CD1c-positive myeloid dendritic cell (primary cell): ENCODE results near the gene CLIC1.

Experiments used
- DNase-seq: peaks from one replicate; pipeline ENCODE4 v3.0.0-alpha.2; 2016; ENCODE audit errors: extremely low spot score

The CLIC1 gene

DNA sequence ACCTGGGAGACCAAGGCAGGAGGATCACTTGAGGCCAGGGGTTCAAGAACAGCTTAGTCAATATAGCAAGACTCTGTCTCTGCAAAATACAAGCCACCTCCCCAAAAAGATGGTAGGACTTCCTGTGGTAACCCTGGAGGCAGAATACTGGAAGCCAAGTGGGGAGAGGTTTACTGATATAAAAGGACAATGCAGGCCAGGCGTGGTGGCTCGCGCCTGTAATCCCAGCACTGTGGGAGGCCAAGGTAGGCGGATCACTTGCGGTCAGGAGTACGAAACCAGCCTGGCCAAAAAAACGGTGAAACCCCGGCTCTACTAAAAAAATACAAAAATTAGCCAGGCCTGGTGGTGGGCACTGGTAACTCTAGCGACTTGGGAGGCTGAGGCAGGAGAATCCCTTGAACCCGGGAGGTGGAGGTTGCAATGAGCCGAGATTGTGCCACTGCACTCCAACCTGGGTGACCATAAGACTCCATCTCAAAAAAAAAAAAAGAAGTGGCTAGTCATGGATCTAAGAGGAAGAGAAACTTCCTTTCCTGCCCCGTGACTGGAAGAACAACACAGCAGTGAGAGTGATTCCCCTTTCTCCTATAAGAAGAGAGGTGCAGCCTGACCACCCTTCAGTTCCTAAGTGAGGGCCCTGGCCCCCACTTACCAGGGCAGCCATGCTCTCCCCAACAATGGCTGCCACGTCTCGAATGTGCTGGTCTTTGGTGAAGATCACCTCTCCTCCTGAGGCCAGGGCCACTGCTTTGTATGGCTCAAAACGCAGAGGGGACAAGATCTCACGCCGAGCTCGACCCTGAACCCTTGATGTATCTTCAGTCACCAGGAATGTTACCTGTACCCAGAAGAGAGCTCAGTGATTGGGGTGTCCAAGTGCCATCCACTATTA, 32.3 kb upstream of the CLIC1 start:
- peak; percentile 87 for DNase-seq

DNA sequence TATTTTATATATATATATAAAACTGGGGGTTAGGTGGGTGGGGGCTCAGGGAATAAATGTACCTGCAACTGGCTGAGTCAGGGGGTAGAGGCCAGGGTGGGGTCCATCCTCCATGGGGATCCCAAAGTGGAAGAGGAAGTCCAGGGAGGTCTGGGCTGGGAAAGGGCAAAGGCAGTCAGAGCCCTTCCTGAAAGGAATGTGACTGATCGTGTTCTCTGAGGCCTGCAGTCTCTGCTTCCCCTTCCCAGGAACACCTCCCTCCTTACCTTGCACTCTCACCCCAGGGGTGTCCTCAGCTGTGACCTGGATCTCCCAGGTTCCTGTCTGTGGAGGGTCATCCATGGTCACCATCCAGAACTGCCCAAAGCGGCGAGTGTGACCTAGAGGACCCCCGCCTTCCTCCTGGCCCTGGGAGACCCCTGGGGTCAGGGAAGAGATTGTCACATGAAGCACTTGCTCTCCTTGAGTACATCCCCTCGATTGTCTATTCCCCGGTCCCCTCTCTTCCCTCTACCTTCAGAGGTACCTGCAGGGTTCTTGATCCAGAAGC, 30.8 kb upstream of the CLIC1 start:
- peak; percentile 25 for DNase-seq

DNA sequence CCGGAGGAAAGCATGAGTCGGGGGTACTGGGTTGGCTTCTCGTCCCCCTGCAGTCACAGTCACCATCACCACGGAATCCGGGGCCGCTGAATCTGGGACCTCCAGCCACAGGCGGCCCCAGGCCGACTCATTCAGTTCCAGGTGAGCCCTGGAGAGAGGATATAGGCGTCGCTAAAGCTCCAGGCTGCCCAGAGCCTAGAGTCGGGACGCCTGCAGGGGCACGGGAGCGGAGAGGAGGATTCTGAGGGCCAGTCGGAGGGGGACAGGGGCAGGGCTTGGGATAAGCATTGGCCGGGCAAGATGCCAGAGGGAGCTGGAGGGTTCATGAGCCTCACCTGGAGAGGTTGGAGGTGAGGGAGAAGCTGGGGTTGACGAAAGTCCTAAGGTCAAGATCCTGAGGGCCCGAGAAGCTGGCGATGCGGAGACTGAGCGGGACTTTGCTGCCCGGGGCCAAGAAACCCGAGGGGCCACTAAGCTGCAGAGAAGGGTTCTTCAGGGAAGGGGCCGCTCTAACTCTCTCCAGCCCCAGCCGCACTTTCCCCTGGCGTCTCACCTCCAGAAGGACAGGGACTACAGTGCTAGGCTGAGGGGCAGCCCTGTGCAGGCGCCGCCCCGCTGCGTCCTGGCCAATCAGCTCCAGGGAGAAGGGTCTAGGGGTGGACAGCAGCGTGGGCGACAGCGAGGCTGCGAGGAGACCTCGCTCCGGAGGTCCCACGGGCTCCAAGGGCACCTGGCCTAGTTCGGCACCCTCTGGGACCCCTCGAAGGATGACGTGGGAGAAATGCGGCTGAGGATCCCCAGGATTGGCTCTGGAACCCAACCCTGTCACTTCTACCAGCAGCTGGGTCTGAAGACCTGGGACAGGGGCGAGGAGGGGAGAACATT, 29.8 kb upstream of the CLIC1 start:
- no peak for DNase-seq

DNA sequence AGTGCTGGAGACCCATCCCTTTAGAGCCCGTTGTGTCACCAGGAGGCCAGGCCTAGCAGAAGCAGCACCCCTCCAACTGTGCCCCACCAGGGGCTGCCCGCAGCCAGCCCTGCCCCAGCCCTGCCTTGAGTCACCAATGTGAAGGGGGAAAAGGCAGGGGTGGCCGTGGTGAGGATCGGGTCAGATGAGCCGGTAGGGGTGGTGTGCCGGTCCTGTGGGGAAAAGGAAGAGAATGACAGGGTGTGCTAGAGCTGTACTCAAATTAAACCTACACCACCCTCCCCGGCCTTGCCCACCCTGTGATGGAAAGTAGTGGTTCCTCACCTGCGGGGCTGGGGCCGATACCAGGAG, 29.2 kb upstream of the CLIC1 start:
- DNase-seq = no peak

DNA sequence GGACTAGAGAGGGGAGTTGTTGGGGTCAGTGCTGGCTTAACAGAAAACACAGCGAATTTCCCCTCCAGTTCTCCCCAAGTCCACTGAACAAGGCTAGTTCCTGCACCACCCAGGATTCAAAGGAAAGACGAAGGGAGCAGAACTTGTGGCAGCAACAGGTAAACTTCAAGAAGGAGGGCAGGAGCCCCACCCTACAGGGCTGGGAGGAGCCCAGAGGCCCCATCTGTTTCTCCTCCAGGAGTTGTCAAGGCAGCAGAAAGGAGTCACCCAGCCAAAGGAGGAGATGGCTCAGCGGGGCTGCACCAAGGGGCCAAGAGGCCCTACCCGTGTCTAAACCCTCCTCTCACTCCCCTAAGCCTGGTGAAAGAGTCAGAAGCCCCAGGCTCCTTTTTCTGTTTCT, 27.9 kb upstream of the CLIC1 start:
- no peak for DNase-seq

DNA sequence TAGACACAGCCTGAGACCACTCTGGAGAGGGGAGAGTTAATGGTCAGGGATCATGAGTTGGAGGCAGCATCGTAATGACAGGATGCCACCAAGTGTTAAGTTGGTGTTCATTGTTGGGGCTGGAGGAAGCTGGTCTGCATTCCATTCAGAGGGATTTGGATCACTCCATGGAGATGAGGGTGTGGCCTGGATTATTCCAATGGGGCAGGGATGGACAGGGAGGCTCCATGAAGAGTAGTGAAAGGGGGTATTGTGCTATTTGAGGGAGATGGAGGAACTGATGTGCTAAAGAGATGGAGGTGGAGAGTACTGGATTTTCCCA, 27.2 kb upstream of the CLIC1 start:
- DNase-seq = no peak

DNA sequence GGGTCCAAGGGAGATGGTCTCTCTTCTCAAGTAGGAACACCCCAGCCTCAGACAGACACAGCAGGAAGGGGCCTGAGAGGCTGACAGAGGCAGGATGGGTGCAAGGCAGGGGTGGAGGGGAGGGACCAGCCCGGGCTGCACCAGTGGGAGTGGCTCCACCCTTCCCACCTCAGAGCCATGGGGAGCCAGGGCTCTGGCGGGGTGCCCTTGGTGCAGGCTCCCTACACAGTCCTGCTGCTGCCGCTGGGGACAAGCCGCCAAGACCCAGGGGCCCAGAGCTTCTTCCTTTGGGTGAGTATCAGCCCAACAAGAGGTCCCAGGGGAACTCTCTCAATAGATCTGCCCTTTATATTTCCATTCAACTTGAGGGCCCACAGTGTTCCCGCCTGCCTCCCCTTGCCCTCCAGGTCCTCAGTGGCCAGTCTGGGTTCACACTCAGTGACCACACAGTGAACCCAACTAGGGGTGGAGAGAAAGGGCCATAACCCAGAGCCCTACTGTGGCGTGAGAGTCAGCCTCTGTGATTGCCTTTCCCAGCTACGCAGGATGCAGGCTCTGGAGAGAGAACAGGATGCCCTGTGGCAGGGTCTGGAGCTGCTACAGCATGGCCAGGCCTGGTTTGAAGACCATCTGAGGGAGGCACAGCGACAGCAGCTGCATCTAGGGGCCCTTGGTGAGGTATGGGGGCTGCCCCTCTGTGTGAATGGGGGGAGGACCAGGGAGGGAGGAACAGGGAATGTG, 26.7 kb upstream of the CLIC1 start:
- DNase-seq = no peak

DNA sequence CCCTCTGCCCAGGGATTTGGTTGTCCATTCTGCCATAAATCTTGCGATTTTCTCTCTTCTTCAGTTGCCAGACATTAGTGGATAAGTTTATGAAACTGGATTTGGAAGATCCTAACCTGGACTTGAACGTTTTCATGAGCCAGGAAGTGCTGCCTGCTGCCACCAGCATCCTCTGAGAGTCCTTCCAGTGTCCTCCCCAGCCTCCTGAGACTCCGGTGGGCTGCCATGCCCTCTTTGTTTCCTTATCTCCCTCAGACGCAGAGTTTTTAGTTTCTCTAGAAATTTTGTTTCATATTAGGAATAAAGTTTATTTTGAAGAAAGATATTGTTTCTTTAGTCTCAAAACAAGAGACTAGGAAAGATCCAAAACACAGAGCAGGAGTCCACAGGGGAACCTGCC, 26.0 kb upstream of the CLIC1 start, which contains the start of gene SAPCD1:
Gene SAPCD1 (plus strand): TSS at position 301 of the 400 bp plus-strand sequence. CDS start 399 bp downstream, outside the sequence.
- DNase-seq = no peak

DNA sequence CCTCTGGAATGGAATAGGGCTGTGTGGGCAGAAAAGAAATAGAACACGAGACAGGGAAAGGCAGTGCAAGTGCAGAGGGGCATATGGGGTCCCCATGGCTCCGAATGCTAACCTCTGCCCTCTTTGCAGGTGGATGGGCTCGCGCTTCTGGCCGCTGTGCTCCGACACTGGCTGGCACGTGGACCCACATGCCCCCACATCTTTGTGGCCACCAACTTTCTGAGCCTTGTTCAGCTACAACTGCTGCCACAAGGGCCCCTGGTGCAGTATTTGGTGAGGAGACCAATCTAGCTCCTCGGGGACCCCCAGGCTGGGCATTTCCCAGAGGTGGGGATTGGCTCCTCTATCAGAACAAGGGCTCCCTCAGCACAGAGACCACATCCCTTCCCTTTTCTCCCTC, 25.0 kb upstream of the CLIC1 start:
- no peak for DNase-seq

DNA sequence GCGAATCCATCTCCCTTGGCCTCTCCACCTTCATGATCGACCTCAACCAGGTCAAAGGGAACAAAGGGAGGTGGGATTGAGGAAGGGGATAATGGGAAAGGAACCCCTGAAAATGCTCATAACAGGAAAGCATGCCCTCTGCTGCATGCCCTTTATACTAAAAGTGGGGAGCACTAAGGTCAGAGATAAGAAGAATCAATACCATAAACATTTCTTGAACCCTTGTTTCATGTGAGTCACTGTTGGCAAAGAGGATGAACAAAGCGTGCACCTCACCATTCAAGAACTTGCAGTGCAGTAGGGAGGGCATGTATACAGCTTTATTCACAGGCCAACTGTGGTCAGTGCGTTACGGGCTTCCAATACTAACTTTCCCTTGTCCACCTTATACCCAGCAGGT, 24.5 kb upstream of the CLIC1 start:
- DNase-seq = no peak

DNA sequence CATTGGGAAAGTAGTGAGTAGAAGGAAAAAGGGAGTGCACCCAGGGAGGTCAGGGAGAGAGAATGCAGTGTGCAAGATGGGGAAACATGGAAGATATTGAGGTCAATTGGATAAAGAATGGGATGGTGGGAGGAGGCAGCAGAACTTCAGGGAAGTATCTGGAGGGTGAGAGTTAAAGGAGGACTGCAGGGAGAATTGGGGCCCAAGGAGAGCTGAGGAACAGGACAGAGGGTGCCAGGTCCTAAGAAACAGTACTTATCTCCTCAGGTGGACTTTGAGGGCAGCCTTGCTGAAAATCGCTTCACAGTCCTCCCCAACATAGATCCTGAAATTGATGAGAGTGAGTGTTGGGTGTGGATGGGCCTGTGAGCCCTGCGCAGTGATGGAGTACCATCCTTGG, 22.0 kb upstream of the CLIC1 start:
- no peak for DNase-seq

DNA sequence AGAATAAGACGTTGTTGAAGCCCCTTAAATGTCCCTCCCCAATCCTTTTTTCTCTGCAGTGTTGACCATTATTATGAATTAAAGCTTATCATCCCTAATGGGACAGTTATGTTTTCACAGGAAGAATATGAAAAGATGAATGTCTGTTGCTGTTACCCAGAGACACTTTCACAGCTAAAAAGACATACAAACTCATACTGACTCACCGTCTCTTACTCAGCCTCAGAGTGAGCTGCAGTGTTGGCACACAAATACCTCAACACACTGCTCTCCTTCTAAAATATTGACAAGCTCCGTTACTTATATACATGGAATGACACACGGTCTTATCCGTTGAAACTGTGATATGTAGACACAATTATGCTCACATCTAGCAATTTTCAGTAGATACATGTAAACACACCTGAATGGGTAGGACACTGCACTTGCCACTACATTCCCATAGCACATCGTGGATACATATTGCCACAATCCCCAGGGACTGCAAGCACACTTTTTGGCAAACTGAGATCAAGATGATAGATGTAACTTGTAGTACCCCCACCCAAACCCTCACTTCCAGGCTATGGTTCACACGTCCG, 16.5 kb upstream of the CLIC1 start:
- DNase-seq = no peak

DNA sequence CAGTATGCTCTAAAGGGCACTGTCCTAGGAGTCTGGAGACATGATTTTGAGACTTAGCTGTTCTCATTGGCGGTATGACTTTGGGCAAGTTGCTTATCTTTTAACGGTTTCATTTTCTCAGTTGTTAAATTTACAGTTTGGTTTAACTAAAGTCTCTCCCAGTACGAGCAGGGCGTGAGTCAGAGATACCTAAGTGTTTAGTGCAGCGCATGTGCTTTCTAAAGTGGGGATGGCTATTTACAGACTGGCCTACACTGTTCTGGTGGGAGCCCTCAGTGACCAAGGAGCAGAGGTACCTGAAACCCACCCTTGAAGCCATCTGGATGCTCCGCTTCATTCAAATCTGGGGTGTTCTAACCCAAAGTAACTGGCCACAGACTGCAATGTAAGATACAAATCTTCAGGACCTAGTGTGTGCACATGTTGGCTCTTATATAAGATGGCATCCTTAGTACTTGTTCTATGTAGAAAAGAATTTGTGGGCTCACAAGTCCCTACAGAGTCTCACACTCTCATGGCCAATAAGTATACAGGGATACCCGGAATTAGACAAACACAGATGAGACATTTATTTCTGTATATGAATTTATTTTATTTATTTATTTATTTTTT, 14.2 kb upstream of the CLIC1 start:
- DNase-seq = no peak

DNA sequence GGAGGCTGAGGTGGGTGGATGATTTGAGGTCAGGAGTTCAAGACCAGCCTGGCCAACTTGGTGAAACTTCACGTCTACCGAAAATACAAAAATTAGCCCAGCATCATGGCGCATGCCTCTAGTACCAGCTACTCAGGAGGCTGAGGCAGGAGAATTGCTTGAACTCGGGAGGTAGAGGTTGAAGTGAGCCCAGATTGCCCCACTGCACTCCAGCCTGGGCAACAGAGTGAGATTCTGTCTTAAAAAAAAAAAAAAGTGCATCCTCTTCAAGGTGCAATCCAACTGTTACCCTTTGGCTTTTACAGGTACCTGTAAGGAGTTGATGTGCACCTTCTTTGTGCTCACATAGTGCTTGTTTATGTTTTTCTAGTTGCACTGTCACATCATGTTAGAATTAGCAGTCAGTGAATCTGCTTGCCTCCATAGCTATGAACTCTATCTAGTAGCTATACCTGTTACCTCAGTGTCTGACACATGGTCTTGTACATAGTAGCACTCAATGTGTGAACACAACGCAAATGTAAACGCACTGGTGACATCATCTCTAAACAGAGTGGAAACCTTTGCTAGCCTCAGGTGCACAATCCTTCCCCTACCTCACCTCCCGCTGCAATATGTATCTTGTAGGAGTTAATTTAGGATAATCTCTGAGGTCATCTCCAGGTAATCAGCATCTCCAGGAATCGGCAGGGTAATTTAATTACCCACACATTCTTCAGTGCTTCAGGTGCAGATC, 13.1 kb upstream of the CLIC1 start:
- no peak for DNase-seq

DNA sequence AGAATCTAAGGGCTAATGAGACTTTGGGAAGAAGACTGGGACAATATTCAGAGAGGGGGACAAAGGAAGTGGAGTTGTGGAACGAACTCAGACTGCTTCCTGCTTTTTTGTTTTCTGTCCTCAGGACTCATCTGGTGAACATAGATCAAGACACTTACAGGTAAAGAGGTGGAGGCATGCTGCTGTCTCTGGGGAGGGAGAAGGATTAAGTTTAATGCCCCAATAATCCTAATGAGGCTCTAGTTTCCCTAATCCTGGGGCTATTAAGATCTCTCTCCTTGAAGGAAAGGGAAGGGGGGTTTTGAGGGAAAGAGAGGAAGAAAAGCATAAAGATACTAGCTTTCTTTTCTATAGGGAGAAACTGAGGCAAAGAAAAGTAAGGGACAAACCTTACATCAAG, 8.1 kb upstream of the CLIC1 start:
- no peak for DNase-seq

DNA sequence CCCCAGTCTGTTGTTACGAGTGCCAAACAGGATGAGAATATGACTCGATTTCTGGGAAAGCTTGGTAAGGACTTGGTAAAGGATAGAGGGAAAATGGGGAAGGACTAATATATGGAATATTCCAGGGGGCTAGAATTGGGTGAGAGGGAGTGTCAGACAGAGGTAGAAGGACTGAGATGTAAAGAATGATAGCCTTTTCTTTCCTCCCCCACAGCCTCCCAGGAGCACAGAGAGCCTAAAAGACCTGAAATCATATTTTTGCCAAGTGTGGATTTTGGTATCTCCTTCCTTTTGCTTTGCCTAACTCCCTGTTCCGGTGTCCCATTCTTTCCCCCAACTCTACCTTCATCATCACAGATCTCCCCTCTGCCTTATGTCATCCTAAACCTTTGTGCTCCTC, 6.6 kb upstream of the CLIC1 start:
- DNase-seq = no peak

DNA sequence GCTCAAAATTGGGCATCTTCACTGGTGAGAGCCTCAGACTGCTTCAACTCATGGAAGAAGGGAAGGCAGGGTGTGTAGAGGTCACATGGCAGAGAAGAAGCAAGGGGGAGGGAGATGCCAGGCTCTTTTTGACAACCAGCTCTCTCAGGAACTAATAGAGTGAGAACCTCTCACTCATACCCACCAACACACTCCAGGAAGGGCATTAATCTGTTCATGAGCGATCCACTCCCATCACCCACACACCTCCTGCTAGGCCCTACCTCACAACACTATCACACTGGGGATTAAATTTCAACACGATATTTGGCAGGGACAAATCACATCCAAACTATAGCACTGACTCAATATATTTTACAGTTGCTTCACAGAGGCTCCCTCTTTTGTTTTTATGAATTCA, 5.5 kb upstream of the CLIC1 start:
- no peak for DNase-seq

DNA sequence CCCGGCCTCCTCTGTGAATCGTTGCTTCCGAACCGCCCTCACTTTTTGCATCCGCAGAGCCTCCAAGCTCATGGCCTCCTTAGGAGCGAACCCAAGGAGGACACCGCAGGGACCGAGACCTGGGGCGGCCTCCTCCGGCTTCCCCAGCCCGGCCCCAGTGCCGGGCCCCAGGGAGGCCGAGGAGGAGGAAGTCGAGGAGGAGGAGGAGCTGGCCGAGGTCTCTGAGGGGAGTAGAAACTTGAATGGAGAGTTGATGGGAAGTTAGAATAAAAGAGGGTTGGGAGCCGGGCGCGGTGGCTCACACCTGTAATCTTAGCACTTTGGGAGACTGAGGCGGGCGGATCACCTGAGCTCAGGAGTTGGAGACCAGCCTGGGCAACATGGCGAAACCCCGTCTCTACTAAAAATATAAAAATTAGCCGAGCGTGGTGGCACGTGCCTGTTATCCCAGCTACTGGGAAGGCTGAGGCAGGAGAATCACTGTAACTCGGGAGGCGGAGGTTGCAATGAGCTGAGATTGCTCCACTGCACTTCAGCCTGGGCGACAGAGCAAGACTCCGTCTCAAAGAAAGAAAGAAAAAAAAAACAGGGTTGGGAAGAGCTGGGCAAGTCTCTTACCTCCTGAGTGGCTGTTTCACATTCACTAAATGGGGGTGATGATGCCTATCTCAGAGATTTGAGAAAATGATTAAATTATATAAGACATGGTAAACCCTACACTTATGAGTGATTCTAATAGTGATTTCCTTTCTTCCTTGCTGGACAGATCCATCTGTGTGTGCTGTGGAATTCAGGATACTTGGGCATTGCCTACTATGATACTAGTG, 4.3 kb upstream of the CLIC1 start:
- peak; percentile 74 for DNase-seq

DNA sequence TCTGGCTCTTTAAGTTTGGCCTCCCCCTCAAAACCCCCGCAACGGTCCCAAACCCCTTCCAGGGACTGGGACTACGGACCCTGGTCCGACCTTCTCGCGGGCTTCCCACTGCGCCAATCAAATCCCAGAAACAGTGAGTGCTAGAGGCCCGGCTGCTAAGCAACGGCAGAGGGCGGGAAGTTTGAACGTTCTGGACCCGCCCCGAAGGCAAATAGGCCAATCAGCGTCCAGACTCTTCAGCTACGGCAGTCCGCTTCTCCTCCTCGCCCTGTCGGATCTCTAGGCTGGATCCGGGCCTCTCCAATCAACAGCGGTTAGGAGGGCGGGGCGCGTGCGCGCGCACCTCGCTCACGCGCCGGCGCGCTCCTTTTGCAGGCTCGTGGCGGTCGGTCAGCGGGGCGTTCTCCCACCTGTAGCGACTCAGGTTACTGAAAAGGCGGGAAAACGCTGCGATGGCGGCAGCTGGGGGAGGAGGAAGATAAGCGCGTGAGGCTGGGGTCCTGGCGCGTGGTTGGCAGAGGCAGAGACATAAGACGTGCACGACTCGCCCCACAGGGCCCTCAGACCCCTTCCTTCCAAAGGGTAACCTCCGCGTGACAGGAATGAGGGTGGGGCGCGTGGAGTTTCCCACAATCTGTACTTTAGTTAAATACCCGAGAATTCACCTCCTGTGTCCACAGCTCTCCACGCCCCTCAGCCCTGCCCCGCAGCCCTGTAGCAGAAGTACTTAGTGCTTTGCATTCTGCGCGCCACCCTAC, 3.5 kb upstream of the CLIC1 start, which contains the start of gene MSH5:
Gene MSH5 (plus strand): TSS at position 367 of the 758 bp plus-strand sequence. CDS start 462 bp downstream, outside the sequence.
- peak; percentile 99 for DNase-seq
